ENCODE data around the gene KIFC3.
"Not testable (repeated sequence)": the region's sequence is repeated elsewhere in the genome, so short reads cannot be mapped to it uniquely, and the experiment has no call there.

The KIFC3 gene

GRCh38 chr16:57801809-57802340 lies 416 bp downstream of the KIFC3 start:
- no peak for DNase-seq

DNA sequence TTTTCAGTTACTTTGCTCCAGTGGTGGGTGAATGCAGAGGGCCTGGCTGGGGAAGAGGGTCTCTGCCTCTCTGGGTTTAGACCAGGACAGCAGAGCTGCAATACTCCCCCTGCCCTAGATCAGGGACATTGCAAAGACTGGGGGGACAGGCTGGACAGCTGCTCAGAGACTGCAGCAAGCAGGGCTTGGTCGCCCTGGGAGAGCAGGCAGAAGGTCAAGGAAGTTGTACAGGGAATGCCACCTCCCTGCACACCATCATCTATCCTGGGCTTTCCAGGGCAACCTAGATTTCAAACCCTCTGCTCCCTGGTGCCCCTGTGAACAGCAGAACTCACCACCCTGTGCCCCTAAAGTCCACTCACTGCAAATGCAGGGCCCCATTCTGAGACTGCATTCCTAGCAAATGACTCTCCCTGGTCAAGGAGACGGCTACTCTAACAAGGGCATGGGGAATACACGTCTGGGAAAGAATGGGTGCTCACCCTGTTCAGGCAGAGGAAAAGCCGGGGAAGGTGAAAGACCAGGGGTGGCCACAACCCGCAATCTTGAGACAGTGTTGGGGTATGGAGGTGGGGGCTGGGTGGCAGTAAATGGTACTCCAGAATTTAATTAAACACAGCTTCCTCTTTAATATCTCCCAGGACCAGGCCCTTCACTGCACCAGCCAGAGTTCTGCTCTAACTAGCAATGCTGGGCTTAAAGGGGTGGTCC lies 1.0 kb downstream of the KIFC3 start:
- DNase-seq, result no peak

- peak; percentile 0 for DNase-seq
These were observed 1.8 kb downstream of the KIFC3 start for GRCh38 chr16:57800200-57801097.

- DNase-seq, result peak; percentile 39
These were observed 2.6 kb downstream of the KIFC3 start for GRCh38 chr16:57799600-57800199.

- DNase-seq, result no peak
These were observed 3.2 kb downstream of the KIFC3 start for GRCh38 chr16:57798953-57799599.

GRCh38 chr16:57798267-57798810 lies 4.0 kb downstream of the KIFC3 start:
- peak; percentile 1 for DNase-seq

DNA sequence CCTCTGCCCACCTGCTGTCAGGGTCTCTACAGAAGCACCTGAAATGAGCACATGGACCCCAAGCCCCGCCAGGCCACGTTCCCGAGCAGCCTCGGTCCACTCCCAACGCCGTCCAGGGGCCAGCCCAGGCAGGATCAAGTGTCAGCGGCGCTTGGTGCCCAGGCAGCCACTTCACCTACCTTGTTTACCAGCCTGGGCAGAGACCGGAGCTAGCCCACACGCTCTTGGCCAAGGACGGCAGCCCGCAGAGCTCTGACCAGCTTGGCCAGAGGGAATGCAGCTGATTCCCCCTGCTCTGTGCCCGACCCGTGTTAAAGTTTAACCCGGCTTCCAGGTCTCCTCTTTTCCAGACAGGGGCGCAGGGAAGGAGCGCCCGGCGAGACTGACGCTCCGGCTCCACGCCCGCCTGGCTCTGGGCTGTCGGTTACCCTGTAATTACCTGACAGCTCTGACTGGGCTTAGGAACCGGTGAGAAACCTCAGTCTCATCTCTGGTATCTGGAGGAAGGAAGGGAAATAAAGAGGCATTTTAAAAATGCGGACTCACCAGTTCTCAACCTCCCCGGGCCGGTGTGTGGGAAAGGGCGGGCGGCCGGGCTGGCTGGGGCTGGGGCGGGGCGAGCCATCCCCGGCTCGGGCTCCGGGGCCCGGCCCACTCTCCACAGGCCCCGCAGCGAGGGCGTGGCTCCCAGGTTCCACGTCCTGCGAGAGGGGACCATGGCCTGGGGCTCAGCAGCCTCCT lies 4.6 kb downstream of the KIFC3 start:
- no peak for DNase-seq

DNA sequence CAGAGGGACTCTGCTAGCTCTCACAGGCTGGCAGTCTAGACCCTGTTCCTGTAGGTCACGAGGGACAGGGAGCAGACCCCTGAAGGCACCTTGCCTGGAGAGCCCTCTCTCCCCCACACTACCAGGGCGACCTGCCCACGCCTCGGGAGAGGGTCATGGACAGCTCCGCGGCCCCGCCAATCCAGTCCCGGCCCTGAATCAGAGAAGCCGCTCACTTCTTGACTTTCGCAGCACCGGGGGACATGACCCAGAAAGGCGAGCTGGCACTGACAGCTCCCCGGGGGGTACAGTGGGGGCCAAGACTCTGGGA lies 5.1 kb downstream of the KIFC3 start:
- no peak for DNase-seq

DNA sequence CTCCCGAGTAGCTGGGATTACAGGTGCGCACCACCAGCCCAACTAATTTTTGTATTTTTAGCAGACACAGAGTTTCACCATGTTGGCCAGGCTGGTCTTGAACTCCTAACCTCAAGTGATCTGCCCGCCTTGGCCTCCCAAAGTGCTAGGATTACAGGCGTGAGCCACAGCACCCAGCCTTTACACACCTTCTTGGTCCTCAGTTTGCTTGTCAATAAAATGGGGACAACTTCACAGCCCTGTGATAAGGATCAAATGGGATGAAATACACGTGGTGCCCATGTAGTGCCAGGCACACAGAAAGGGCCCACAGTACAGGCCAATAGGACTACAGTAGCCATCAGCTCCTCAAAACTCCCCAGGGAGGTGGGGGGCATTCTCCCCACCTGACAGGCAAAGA lies 6.3 kb downstream of the KIFC3 start:
- DNase-seq, result not testable (repeated sequence)

DNA sequence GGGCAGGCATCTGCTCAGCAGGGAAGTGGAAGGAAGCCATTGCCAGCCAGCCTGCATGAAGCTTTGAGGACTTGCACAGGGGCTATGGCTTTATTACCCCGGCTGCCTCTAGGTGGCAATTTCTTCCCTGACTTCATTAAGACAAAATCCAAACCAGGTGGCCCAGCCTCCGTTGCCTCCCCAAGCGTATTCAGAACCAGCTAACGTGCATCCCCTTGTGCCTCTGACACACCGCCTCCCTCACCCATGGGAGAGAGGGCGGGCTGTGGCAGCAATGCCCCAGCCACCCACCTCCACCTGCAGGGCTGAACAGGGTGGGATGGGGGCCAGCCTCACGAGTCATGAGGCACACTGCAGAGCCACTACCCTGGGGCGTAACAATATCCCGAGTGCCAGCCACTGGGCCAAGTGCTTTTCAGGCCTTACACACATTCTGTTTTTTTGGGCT lies 6.8 kb downstream of the KIFC3 start:
- peak; percentile 46 for DNase-seq

GRCh38 chr16:57794849-57795430 lies 7.4 kb downstream of the KIFC3 start:
- no peak for DNase-seq

- DNase-seq, result no peak
These were observed 10.3 kb downstream of the KIFC3 start for GRCh38 chr16:57791893-57792461.

DNA sequence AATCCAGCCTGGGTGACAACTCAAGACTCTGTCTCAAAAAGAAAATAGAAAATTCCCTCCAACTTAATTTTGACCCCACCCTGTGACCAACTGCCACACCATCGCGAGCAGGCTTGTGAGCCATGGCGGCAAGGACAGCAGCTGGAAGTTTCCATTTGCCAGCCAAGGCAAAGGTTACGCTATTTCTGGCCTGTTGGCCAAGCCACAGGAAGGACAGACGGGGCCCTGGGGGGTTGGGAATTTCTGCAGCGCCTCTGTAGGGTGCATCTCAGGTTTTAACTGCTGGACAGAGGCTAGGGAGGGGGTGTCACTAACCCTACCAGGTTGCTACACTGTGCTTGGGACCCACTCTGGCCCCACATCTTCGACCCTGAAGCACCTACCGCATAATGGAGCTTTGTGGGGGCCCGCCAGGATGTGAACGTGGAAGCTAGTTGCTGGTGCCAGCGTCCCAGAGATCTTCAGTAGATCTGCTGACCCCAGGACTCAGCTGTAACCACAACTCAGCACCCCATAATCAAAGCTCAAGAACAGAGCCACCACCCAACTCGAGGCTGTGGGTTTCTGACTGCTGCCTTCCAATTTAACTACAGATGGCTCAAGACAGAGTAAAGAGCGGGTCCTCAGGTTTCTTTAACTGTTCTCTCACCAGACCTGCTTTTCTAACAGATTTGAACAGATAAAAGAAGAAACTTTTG lies 10.9 kb downstream of the KIFC3 start:
- peak; percentile 42 for DNase-seq

- DNase-seq, result no peak
These were observed 13.3 kb downstream of the KIFC3 start for GRCh38 chr16:57788951-57789350.

GRCh38 chr16:57788252-57788841 lies 13.9 kb downstream of the KIFC3 start:
- DNase-seq, result no peak

GRCh38 chr16:57787519-57787905 lies 14.8 kb downstream of the KIFC3 start:
- DNase-seq, result no peak

- DNase-seq, result no peak
These were observed 15.4 kb downstream of the KIFC3 start for GRCh38 chr16:57786632-57787518.

- no peak for DNase-seq
These were observed 16.4 kb downstream of the KIFC3 start for GRCh38 chr16:57785924-57786323.

GRCh38 chr16:57785385-57785784 lies 16.9 kb downstream of the KIFC3 start:
- DNase-seq, result no peak
